Measurements from ENCODE around the gene C12orf57.
A peak's percentile ranks its signal among the peaks of the same experiment; 100 is the strongest.

C12orf57 gene

DNA sequence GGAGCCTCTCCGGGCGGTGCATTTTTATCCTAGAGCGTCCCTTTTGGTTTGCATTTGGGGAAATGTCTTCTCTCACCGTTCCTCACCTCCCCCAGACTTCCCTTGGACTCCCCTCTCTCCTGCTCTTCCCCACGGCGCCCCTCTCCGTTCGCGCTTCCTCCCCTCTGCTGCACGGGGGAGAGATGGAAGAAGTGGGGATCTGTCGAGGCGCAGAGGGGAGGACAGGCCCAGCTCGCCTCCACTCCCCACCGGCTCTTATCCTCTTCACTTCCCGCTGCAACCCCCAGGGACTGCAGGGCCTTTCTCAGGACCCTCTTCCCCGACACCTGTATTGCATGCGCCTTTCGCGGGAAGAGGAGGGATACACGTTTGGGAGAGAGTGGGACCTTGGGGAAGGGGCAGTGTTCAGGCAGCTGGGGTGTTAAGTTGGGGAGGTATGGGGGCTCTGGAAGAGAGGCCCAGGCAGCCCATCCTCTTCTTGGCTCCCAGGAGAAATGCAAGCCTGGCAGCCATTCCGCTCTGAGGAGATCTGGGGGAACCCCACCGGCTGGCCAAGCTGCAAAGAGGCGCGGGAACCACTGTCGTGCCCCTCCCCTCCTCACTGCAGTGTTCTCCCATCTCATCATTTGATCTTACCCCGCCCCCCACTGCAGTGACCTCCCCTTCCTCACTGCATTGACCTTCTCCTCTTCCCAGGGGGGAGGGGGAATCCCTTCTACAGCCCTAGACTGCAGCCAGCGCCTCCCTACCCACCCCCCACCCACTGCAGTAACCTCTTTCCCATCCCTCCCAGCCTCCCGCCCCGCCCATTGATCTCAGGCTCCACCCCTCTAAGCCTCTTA is 28.7 kb upstream of the C12orf57 start:
- 0 out of 3 replicates have a peak, but pooled peaks have one; percentile 2 for ATAC-seq (ENCODE audit: low read depth)
- no peaks in the 10 kb centered on the region for H3K27me3 ChIP-seq (ENCODE audit: insufficient read depth, poor library complexity, severe bottlenecking)
- DNase-seq (ENCODE audit: low spot score), result no peak

GRCh38 chr12:6915789-6916285 is 28.0 kb upstream of the C12orf57 start:
- H3K27me3 ChIP-seq (ENCODE audit: insufficient read depth, poor library complexity, severe bottlenecking), result no peaks in the 10 kb centered on the region
- no peaks in the 10 kb centered on the region for H3K9me3 ChIP-seq (ENCODE audit: severe bottlenecking)
- H3K4me1 ChIP-seq (ENCODE audit: insufficient read depth, poor library complexity, severe bottlenecking), result peaks cover 6% of the 10 kb centered on the region
- no peak for ATAC-seq (ENCODE audit: low read depth)
- peaks cover 30% of the 10 kb centered on the region for H3K36me3 ChIP-seq (ENCODE audit: low read depth)
- TF ChIP-seq, protein P1, sequence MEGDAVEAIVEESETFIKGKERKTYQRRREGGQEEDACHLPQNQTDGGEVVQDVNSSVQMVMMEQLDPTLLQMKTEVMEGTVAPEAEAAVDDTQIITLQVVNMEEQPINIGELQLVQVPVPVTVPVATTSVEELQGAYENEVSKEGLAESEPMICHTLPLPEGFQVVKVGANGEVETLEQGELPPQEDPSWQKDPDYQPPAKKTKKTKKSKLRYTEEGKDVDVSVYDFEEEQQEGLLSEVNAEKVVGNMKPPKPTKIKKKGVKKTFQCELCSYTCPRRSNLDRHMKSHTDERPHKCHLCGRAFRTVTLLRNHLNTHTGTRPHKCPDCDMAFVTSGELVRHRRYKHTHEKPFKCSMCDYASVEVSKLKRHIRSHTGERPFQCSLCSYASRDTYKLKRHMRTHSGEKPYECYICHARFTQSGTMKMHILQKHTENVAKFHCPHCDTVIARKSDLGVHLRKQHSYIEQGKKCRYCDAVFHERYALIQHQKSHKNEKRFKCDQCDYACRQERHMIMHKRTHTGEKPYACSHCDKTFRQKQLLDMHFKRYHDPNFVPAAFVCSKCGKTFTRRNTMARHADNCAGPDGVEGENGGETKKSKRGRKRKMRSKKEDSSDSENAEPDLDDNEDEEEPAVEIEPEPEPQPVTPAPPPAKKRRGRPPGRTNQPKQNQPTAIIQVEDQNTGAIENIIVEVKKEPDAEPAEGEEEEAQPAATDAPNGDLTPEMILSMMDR (IDR thresholded peaks at IDR 0.05; ENCODE audit: poor library complexity, severe bottlenecking), result no peak
- no peak for DNase-seq (ENCODE audit: low spot score)
- H3K4me3 ChIP-seq (ENCODE audit: severe bottlenecking), result no peak overlapping the region
- no peak overlapping the region for H3K27ac ChIP-seq (ENCODE audit: poor library complexity, severe bottlenecking)

More for the DNA sequence above, 28.7 kb upstream of the C12orf57 start:
- TF ChIP-seq, protein P1 (IDR thresholded peaks at IDR 0.05; ENCODE audit: poor library complexity, severe bottlenecking), result no peak
- H3K4me3 ChIP-seq (ENCODE audit: severe bottlenecking), result peak overlapping the region; percentile 59
- no peaks in the 10 kb centered on the region for H3K9me3 ChIP-seq (ENCODE audit: severe bottlenecking)
- peak overlapping the region; percentile 14 for H3K27ac ChIP-seq (ENCODE audit: poor library complexity, severe bottlenecking)
- H3K4me1 ChIP-seq (ENCODE audit: insufficient read depth, poor library complexity, severe bottlenecking), result peaks cover 6% of the 10 kb centered on the region
- H3K36me3 ChIP-seq (ENCODE audit: low read depth), result peaks cover 30% of the 10 kb centered on the region

DNA sequence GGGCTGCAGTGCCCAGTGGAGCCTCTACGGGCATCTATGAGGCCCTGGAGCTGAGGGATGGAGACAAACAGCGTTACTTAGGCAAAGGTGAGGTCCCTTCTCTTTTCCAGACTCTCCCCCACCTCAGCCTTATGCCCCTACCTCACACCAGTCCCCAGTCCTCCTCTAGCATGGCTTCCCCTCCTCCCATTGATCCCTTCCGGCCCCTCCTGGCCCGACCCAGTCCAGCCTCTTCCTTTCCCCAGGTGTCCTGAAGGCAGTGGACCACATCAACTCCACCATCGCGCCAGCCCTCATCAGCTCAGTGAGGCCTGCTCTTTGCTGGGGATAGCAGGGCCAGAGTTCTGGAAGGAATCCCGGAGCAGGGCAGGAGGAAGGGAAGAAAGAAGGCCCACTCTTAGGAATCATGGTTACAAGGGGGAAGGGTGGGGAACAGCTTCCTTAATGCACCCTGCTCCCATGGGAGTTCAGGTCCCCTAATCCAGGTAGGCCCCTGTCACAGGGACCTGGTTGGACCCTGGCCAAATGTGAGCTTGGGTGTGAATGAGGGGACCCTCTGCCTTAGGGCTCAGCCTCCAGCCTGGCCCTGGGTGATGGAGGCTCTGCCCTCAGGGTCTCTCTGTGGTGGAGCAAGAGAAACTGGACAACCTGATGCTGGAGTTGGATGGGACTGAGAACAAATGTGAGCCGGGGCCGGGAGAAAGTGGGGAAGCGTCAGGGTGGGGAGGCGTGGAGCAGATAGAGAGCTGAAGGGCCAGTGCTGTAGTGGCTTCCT is 27.2 kb upstream of the C12orf57 start:
- Histone ChIP-seq H3K36me3 (ENCODE audit: low read depth) (peaks cover 33% of the 10 kb centered on the region), H3K4me1 (ENCODE audit: insufficient read depth, poor library complexity, severe bottlenecking) (peaks cover 6% of the 10 kb centered on the region), H3K27ac (ENCODE audit: poor library complexity, severe bottlenecking) (no peak overlapping the region), H3K9me3 (ENCODE audit: severe bottlenecking) (no peaks in the 10 kb centered on the region), H3K27me3 (ENCODE audit: insufficient read depth, poor library complexity, severe bottlenecking) (no peaks in the 10 kb centered on the region), H3K4me3 (ENCODE audit: severe bottlenecking) (no peak overlapping the region)
- ATAC-seq (ENCODE audit: low read depth) (no peak), DNase-seq (ENCODE audit: low spot score) (no peak)
- TF ChIP-seq, protein P1 (IDR thresholded peaks at IDR 0.05; ENCODE audit: poor library complexity, severe bottlenecking), result no peak

- ATAC-seq (ENCODE audit: low read depth), result no peak
- H3K36me3 ChIP-seq (ENCODE audit: low read depth), result peaks cover 35% of the 10 kb centered on the region
- no peak for DNase-seq (ENCODE audit: low spot score)
- no peak overlapping the region for H3K27ac ChIP-seq (ENCODE audit: poor library complexity, severe bottlenecking)
- TF ChIP-seq, protein P1 (IDR thresholded peaks at IDR 0.05; ENCODE audit: poor library complexity, severe bottlenecking), result no peak
- no peaks in the 10 kb centered on the region for H3K9me3 ChIP-seq (ENCODE audit: severe bottlenecking)
- H3K4me1 ChIP-seq (ENCODE audit: insufficient read depth, poor library complexity, severe bottlenecking), result peaks cover 6% of the 10 kb centered on the region
- no peaks in the 10 kb centered on the region for H3K27me3 ChIP-seq (ENCODE audit: insufficient read depth, poor library complexity, severe bottlenecking)
- no peak overlapping the region for H3K4me3 ChIP-seq (ENCODE audit: severe bottlenecking)
Observed at GRCh38 chr12:6917491-6918231, 26.2 kb upstream of the C12orf57 start.

All from RWPE2 (cell line).